ENCODE data around the gene ADA.
A peak's percentile ranks its signal among the peaks of the same experiment; 100 is the strongest.
"Not testable (repeated sequence)": the region's sequence is repeated elsewhere in the genome, so short reads cannot be mapped to it uniquely, and the experiment has no call there.

The ADA gene

GRCh38 chr20:44651684-44652423 lies at the start of gene ADA:
ADA (minus strand) TSS chr20:44651699; CDS start chr20:44651607, 92 bp downstream.
- no peak for DNase-seq

- DNase-seq: no peak
Observed at GRCh38 chr20:44700306-44700705, 48.8 kb upstream of the ADA start.

DNA sequence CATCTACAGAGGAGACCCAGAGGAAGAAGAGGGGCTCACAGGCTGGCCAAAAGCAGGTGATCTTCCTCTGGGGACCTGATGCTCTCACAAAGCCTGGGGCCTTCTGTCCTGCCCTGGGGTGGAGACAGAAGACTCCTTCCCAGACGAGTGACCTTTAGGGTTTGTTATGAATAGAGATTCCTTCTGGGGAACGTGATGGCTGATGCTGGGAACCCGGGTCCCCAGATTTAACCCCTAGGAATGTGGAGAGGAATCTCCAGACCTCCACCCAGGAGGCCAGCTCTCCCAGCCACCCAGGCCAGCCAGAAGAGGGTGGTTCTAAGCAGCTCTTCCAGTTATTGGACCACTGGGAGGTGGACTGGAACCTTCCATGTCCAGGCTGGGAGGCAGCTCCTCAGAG lies 46.9 kb upstream of the ADA start:
- no peak for DNase-seq

DNA sequence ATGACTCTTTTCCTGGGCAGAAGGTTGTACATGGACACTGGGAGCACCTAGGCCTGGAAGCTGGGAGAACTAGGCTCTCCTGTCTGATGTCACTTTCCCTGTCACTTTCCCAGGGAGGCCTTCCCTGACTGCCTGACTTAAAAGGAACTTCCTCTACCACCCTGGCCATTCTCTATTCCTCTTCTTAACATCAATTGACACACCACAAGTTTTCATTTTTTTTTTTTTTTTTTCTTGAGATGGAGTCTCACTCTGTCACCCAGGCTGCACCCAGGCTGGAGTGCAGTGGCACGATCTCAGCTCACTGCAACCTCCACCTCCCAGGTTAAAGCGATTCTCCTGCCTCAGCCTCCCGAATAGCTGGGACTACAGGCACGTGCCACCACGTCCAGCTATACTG lies 45.5 kb upstream of the ADA start:
- DNase-seq: not testable (repeated sequence)

DNA sequence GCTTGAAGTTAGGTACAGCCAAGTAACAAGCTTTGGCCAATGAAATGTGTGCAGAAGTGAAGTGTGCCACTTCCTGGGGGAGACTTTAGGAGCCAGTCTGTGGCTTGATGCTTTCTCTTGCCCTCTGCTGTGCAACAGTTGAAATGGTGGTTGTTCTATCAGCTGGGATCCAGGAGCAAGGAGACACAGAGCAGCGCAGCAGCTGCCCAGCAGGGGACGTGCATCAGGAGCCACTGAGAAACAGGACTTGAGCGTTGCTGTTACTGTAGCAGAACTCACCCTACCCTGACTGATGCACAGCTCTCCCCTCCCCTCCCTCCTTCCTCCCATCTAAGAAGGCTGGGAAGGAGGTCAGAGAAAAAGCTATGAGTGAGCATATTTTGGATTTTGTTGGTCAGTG lies 44.8 kb upstream of the ADA start:
- no peak for DNase-seq

DNA sequence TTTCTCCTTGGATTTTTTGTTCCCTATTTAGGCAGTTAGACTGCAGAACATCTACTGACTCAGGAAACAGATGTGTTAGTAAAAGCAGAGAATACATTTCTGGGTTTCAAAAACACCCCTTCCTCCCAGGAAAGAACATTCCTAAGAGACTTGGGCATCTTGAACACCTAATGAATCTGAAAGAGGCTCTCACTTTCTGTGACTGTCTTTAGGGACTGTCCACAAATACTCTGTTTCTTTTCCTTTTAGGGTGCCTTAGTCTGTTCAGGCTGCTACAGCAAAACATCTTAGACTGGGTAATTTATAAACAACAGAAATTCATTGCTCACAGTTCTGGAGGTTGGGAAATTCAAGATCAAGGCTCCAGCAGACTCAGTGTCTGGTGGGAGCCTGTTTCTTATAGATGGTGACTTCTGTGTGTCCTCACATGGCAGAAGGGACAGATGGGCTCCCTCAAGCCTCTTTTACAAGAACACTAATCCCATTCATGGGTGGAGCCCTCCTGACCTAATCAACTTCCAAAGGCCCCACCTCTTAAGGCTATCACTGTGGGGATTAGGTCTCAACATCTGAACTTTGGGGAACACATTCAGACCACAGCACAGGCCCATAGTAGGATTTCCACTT lies 44.3 kb upstream of the ADA start:
- DNase-seq: no peak

GRCh38 chr20:44695295-44695673 lies 43.8 kb upstream of the ADA start:
- DNase-seq: no peak

- DNase-seq: no peak
Observed at GRCh38 chr20:44694159-44694558, 42.7 kb upstream of the ADA start.

DNA sequence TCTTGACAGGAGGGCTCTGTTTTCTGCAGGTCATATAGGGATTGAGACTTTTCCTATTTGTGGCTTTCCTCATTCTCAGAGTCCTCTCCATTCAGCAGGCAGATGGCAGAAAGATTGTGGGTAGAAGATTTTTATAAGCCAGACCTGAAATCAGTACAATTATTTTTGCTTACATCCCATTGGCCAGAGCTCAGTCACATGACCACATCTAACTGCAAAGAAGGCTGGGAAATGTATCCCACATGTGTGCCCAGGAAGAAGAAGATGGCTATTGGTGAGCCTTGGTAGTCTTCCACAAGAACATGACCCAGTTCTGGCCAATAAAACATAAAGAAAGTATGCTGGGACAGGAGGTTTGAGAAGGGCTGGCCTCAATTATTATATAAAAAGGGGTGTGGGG lies 42.1 kb upstream of the ADA start:
- no peak for DNase-seq

DNA sequence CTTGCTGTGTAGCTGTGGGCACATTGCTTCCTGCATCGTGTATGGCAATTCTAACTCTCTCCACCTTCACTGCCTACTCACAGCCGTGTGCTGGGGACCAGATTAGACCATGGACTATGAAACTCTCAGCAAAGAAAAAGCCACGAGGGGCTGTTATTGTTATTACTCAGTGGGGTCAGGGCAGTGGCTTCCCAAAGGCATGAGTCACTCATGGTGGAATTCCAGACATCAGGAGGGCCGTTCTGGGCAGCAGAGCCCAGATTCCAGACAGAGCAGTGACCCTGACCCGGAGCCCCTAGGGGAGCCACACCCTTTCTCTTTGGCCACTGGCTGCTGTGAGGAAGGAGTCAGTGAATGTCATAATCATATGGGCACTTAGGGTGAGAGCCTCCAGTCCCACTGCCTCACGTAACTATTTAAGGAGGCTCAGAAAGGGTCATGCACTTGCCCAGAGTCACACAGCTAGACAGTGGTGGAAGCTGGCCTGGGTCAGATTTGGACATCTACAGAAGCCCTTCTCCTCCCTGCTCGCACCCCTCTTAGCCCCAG lies 41.5 kb upstream of the ADA start:
- DNase-seq: no peak

- DNase-seq: no peak
Observed at GRCh38 chr20:44691424-44692423, 40.2 kb upstream of the ADA start.

DNA sequence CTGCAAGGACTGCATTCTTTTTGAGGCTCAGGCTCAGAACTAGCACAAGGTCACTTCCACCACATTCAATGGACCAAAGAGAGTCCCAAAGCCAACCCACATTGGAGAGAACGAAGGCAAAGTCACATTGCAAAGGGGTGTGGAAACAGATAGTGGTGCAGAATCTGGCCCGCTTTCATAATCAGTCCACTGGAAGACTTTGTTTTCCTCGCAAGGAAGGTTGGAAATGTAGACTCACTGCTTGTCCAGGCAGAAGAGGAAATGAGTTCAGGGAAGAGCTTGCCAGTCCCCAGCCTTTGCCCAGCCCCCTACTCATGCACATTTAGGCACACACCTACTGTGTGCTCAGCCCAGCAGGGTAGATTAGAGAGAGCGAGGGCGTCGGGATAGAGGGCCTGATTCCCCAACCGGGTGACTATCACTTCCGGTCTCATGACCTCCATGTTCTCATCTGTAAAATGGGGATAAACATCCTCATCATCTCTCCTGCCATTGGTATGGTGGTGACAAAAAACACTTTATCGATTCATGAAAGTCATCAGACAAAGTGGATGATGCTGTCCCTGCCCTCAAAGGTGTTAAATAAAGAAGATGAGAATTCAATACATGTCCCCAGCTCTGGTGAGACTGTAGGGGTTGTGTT lies 39.4 kb upstream of the ADA start:
- DNase-seq: no peak

DNA sequence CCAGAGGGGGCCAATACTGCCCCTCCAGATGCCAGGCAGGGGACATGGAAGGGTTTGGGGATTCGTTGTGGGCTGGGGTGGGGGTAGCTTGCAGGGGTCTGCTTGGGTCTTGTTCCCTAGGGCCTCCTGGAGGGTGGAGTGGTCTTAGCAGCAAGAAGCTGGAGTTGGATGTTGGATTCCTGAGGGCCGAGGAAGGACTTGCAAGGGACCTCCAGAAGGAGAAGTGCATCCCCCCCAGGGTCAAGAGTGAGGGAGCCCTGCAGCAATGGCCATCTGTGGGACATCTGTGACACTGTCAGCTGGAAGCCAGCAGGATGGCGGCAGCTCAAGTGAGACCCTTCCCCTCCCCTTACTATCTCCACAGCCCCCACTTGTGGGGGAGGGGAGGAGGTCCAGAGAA lies 38.3 kb upstream of the ADA start:
- DNase-seq: no peak

DNA sequence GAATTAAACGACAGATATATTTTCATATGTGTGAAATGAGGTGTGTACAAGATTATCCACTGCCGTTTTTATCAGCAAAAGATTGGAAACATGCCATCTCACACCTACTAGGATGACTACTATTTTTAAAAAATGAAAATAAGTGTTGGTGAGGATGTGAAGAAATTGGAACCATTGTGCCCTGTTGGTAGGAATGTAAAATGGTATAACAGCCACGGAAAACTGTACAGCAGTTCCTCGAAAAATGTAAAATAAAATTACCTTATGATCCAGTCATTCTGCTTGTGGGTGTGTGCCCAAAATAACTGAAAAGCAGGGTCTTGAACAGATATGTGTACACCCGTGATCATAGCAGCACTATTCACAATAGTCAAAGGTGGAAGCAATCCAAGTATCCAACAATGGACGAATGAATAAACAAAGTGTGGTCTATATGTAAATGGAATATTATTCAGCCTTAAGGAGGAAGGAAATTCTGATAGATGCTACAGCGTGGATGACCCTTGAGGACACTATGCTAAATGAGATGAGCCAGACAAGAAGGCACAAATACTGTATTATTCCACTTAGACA lies 36.6 kb upstream of the ADA start:
- DNase-seq: no peak

GRCh38 chr20:44686934-44687333 lies 35.4 kb upstream of the ADA start:
- no peak for DNase-seq

DNA sequence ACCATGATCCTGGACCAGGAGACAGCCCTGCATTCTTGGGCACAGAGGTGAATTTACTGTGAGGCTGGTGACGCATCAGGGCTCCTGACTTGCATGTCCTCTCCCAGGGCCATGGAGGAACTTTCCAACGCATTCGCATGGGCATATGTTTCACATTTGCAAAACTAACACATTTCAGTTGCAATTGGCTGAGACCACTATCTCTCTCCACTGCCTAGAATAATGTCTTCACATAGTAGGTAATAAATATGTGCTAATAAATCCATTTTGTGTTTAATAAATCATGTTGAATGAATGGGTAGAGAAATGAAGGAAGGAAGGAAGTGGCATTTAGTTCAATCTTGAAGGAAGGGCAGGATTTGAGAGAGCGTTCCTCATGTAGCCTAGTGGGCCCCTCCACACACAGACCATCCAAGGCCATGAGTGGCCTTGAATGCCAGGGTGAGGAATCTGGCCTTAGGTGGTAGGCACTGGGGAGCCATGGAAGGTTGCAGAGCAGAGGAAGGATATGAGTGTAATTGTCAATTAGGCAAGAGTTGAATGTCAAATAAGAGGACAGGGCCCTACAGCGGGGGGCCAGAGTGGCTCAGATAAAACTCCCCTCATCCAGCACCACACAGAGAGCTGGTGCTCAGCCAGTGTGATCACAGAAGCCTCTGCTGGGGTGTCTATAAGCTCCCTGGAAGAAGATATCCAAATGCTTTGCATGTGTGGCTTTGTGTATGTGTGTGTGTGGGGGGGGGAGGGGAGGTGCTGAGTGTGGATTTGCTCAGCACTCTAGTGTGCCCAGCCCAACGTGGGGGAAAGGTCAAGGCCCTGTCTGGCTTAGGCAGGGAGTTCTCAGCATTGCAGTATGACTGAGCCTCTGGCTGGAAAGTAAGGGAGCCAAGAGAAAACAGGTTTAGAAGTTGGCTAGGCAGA lies 32.8 kb upstream of the ADA start:
- DNase-seq: no peak

- peak; percentile 2 for DNase-seq
Observed at GRCh38 chr20:44683263-44684046, 32.0 kb upstream of the ADA start.

- DNase-seq: no peak
Observed at GRCh38 chr20:44681796-44682566, 30.5 kb upstream of the ADA start.

DNA sequence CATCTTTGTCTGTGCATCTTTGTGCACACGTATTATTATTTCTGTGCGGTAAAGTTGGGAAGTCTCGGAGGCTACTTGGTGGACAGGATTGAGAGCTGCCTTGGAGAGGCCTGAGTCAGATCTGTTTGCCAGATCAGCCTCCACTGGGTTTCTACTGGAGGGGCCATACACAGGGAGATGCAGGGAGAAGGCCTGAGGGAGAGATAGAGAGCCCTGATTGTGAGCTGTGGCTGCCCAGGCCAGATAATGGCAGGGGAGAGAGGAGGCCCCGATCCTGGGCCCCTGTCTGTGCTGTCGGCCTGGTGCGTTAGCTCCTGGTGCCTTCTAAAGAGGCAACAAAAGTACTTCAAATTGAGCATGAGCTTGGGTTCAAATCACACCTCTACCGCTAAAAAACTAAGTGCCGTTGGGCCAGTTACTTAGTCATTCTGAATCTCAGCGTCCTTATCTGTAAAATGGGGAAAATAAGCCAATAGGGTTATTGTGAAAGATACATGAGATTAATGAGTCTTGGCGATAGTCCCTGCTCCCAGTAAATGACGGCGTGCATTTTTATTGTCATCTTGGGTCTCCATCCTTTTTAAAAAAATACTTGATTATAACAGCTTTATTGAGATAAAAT lies 27.6 kb upstream of the ADA start:
- DNase-seq: no peak
